ENCODE measurements around the gene DGLUCY.

DNA sequence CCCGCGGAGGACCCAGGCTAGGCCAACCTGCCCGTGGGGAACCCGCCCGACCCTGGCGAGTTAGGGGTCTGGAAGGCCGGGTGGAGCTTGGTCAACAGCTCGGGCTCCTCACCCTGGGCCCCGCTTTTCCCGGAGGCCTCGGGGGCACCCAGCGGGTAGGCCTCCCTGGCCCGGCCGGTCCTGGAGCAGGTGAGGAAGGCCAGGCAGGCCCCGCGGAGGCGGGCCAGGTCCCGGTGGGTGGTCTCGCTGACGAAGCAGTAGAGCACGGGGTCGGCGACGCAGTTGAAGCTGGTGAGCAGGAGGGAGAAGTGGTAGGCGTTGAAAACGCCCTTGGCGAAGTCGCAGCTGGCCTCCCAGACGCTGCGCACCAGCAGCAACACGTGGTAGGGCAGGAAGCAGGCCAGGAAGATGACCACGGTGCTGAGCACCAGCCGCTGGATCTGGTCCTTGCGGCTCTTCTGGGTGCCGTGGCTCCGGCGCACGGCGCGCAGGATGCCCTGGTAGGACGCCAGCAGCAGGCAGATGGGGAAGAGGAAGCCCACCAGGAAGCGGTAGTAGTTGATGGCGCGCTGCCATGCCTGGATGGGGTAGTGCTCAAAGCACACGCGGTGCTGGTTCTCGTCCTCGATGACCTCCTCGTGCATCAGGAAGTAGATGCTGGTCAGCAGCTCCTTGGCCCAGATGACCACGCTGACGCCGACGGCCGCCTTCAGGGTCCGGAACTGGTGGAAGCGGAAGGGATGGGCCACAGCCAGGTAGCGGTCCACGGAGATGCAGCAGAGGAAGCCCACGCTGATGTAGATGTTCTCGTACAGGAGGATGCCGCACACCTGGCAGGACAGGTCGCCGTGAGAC lies 120.3 kb downstream of the DGLUCY start:
- TF ChIP-seq, protein P1, sequence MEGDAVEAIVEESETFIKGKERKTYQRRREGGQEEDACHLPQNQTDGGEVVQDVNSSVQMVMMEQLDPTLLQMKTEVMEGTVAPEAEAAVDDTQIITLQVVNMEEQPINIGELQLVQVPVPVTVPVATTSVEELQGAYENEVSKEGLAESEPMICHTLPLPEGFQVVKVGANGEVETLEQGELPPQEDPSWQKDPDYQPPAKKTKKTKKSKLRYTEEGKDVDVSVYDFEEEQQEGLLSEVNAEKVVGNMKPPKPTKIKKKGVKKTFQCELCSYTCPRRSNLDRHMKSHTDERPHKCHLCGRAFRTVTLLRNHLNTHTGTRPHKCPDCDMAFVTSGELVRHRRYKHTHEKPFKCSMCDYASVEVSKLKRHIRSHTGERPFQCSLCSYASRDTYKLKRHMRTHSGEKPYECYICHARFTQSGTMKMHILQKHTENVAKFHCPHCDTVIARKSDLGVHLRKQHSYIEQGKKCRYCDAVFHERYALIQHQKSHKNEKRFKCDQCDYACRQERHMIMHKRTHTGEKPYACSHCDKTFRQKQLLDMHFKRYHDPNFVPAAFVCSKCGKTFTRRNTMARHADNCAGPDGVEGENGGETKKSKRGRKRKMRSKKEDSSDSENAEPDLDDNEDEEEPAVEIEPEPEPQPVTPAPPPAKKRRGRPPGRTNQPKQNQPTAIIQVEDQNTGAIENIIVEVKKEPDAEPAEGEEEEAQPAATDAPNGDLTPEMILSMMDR (conservative IDR thresholded peaks at IDR 0.05): no peak
- no peak for TF ChIP-seq ZFX (IDR thresholded peaks at IDR 0.05)
